Measurements from ENCODE around the gene CYP4F2. TPM values are rescaled to one million over a fixed set of nuclear protein-coding genes. Genes with fewer than 3 reads are reported as not detected.

Gene CYP4F2
- polyA plus RNA-seq, 1 donor (not counting 4 experiments of a cell fraction or from before 2014, with no cell fraction given): 0.13 TPM

- Histone ChIP-seq H3K27ac (ENCODE audit: control insufficient read depth, insufficient read depth, low read length) (peak overlapping the region; percentile 52), H3K79me2 (ENCODE audit: control insufficient read depth, insufficient read depth, low read length) (no peaks in the 10 kb centered on the region), H4K20me1 (ENCODE audit: control insufficient read depth, extremely low read depth, insufficient read depth, low read length) (no peaks in the 10 kb centered on the region), H3K9ac (ENCODE audit: control insufficient read depth, extremely low read depth, insufficient read depth, low read length) (no peak overlapping the region), H3K4me2 (ENCODE audit: control insufficient read depth, extremely low read depth, insufficient read depth, low read depth, low read length) (no peak overlapping the region), H2AFZ (ENCODE audit: control insufficient read depth, low read length) (peak overlapping the region; percentile 54), H3K36me3 (ENCODE audit: control insufficient read depth in 2 of 2, extremely low read depth in 1 of 2, insufficient read depth in 2 of 2, low read length in 2 of 2) (no peaks in the 10 kb centered on the region), H3K9me3 (ENCODE audit: control insufficient read depth, low read depth, low read length) (no peaks in the 10 kb centered on the region), H3K9me1 (ENCODE audit: control insufficient read depth, extremely low read depth, insufficient read depth, low read length) (no peaks in the 10 kb centered on the region), H3K27me3 (ENCODE audit: control insufficient read depth, extremely low read depth, insufficient read depth, low read length) (no peaks in the 10 kb centered on the region), H3K4me3 (ENCODE audit: control insufficient read depth in 2 of 3, extremely low read depth in 1 of 3, insufficient read depth in 2 of 3, low read depth in 1 of 3, low read length in 3 of 3) (no peak overlapping the region), H3K4me1 (ENCODE audit: control insufficient read depth, extremely low read depth, insufficient read depth, low read length) (peaks cover 41% of the 10 kb centered on the region)
- no peak for DNase-seq (ENCODE audit: low read depth, low spot score)
- dilution Hi-C loops (cut with MboI; ENCODE audit: extremely low pct_ligation_motif_present, low sequenced_read_pairs): no loop called here
- no peak for FAIRE-seq
- TF ChIP-seq, protein P1, sequence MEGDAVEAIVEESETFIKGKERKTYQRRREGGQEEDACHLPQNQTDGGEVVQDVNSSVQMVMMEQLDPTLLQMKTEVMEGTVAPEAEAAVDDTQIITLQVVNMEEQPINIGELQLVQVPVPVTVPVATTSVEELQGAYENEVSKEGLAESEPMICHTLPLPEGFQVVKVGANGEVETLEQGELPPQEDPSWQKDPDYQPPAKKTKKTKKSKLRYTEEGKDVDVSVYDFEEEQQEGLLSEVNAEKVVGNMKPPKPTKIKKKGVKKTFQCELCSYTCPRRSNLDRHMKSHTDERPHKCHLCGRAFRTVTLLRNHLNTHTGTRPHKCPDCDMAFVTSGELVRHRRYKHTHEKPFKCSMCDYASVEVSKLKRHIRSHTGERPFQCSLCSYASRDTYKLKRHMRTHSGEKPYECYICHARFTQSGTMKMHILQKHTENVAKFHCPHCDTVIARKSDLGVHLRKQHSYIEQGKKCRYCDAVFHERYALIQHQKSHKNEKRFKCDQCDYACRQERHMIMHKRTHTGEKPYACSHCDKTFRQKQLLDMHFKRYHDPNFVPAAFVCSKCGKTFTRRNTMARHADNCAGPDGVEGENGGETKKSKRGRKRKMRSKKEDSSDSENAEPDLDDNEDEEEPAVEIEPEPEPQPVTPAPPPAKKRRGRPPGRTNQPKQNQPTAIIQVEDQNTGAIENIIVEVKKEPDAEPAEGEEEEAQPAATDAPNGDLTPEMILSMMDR (optimal IDR thresholded peaks at IDR 0.05 in 1 of 3, IDR thresholded peaks at IDR 0.05 in 1 of 3, conservative IDR thresholded peaks at IDR 0.05 in 1 of 3; ENCODE audit: extremely low read depth in 1 of 3, insufficient read depth in 2 of 3, low read length in 3 of 3): no peak
- no peak for TF ChIP-seq EZH2 (IDR thresholded peaks at IDR 0.05; ENCODE audit: low read length)
These were observed 59.5 kb downstream of the CYP4F2 start for GRCh38 chr19:15838351-15838750.

- dilution Hi-C loops (cut with MboI; ENCODE audit: extremely low pct_ligation_motif_present, low sequenced_read_pairs): no loop called here
- no peaks in the 10 kb centered on the region for H4K20me1 ChIP-seq (ENCODE audit: control insufficient read depth, extremely low read depth, insufficient read depth, low read length)
- H3K36me3 ChIP-seq (ENCODE audit: control insufficient read depth in 2 of 2, extremely low read depth in 1 of 2, insufficient read depth in 2 of 2, low read length in 2 of 2): no peaks in the 10 kb centered on the region
- no peak for FAIRE-seq
- peaks cover 43% of the 10 kb centered on the region for H3K4me1 ChIP-seq (ENCODE audit: control insufficient read depth, extremely low read depth, insufficient read depth, low read length)
- H3K4me3 ChIP-seq (ENCODE audit: control insufficient read depth in 2 of 3, extremely low read depth in 1 of 3, insufficient read depth in 2 of 3, low read depth in 1 of 3, low read length in 3 of 3): peak overlapping the region; percentile 41 to 86 (median 66)
- peak; percentile 54 for DNase-seq (ENCODE audit: low read depth, low spot score)
- peak overlapping the region; percentile 99 for H3K4me2 ChIP-seq (ENCODE audit: control insufficient read depth, extremely low read depth, insufficient read depth, low read depth, low read length)
- H3K9me3 ChIP-seq (ENCODE audit: control insufficient read depth, low read depth, low read length): no peaks in the 10 kb centered on the region
- H3K9me1 ChIP-seq (ENCODE audit: control insufficient read depth, extremely low read depth, insufficient read depth, low read length): no peaks in the 10 kb centered on the region
- TF ChIP-seq, protein P1 (optimal IDR thresholded peaks at IDR 0.05 in 1 of 3, IDR thresholded peaks at IDR 0.05 in 1 of 3, conservative IDR thresholded peaks at IDR 0.05 in 1 of 3; ENCODE audit: extremely low read depth in 1 of 3, insufficient read depth in 2 of 3, low read length in 3 of 3): no peak
- TF ChIP-seq EZH2 (IDR thresholded peaks at IDR 0.05; ENCODE audit: low read length): no peak
- H3K9ac ChIP-seq (ENCODE audit: control insufficient read depth, extremely low read depth, insufficient read depth, low read length): peak overlapping the region; percentile 95
- H3K27me3 ChIP-seq (ENCODE audit: control insufficient read depth, extremely low read depth, insufficient read depth, low read length): no peaks in the 10 kb centered on the region
- H3K27ac ChIP-seq (ENCODE audit: control insufficient read depth, insufficient read depth, low read length): peak overlapping the region; percentile 99
- H2AFZ ChIP-seq (ENCODE audit: control insufficient read depth, low read length): no peak overlapping the region
- H3K79me2 ChIP-seq (ENCODE audit: control insufficient read depth, insufficient read depth, low read length): no peaks in the 10 kb centered on the region
These were observed 60.6 kb downstream of the CYP4F2 start for GRCh38 chr19:15837221-15837731.

Data from keratinocyte (primary cell).